SK-N-SH treated with all-trans-retinoic acid at 6 μM for 48 hours (cell line): ENCODE results near the gene TTC7B.

Source experiments
- ARNTL ChIP-seq: fragments of 450-650 bp; formaldehyde crosslinking; IDR thresholded peaks from 2 replicates; pipeline ENCODE4 v1.5.0; 2020; ENCODE audit warnings: low read depth, mild to moderate bottlenecking, moderate library complexity, borderline replicate concordance
- BACH2 ChIP-seq: fragments of 250-450 bp; sonication (Bioruptor Pico); IDR thresholded peaks from 2 replicates; pipeline ENCODE4 v1.9.0; 2021; ENCODE audit warnings: mild to moderate bottlenecking, borderline replicate concordance
- CSDC2 ChIP-seq: fragments of 250-450 bp; sonication (Bioruptor Pico); IDR thresholded peaks from 2 replicates; pipeline ENCODE4 v1.5.0; 2020; ENCODE audit warnings: mild to moderate bottlenecking, moderate library complexity
- CSRNP3 ChIP-seq: fragments of 250-450 bp; sonication (Bioruptor Pico); IDR thresholded peaks from 2 replicates; pipeline ENCODE4 v1.5.1; 2021; ENCODE audit warnings: mild to moderate bottlenecking, moderate library complexity
- ISL1 ChIP-seq: fragments of 250-450 bp; sonication (Bioruptor Pico); IDR thresholded peaks from 2 replicates; pipeline ENCODE4 v2.1.2; 2022; ENCODE audit warnings: mild to moderate bottlenecking, moderate library complexity
- PATZ1 ChIP-seq: fragments of 250-450 bp; sonication (Bioruptor Pico); IDR thresholded peaks from 2 replicates; pipeline ENCODE4 v1.8.0; 2020; ENCODE audit warnings: mild to moderate bottlenecking, moderate library complexity, borderline replicate concordance
- RARB ChIP-seq: fragments of 250-450 bp; sonication (Bioruptor Pico); IDR thresholded peaks from 2 replicates; pipeline ENCODE4 v1.8.0; 2021; ENCODE audit warnings: mild to moderate bottlenecking, moderate library complexity
- ZNF70 ChIP-seq: fragments of 450-650 bp; formaldehyde crosslinking; IDR thresholded peaks from 2 replicates; pipeline ENCODE4 v1.5.0; 2020; ENCODE audit warnings: mild to moderate bottlenecking, moderate library complexity
- ZNF8 ChIP-seq: fragments of 450-650 bp; formaldehyde crosslinking; IDR thresholded peaks from 2 replicates; pipeline ENCODE4 v1.5.0; 2020; ENCODE audit warnings: mild to moderate bottlenecking, moderate library complexity
- TF ChIP-seq, protein P1 (sequence below): fragments of 250-450 bp; sonication (Bioruptor Pico); IDR thresholded peaks from 2 replicates; pipeline ENCODE4 v1.5.0; 2020; ENCODE audit warnings: mild to moderate bottlenecking, moderate library complexity
- TF ChIP-seq, protein P2 (sequence below): fragments of 250-450 bp; sonication (Bioruptor Pico); IDR thresholded peaks from 2 replicates; pipeline ENCODE4 v1.5.1; 2020; ENCODE audit warnings: low read depth, mild to moderate bottlenecking, moderate library complexity

DNA sequence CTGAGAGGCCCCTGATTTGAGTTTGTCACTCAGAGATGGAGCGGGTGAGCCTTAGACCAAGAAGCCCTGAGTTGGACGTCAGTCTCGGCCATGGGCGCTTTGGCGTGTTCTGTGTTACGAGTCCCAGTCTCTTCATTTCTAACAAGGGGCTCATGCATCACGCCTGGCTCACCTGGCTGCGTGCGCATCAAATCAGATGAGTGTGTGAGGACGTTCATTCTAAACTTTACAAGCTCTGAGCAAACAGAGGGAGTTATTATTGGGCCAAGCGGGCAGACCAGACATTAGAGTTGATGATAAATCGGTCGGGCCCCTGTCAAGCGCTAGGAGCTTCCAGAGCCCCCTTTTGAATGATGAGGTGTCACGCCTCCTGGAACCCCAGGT is 302.2 kb downstream of the TTC7B start:
- no peak for TF ChIP-seq ARNTL (CRISPR knock-in tag)
- TF ChIP-seq, protein P1, sequence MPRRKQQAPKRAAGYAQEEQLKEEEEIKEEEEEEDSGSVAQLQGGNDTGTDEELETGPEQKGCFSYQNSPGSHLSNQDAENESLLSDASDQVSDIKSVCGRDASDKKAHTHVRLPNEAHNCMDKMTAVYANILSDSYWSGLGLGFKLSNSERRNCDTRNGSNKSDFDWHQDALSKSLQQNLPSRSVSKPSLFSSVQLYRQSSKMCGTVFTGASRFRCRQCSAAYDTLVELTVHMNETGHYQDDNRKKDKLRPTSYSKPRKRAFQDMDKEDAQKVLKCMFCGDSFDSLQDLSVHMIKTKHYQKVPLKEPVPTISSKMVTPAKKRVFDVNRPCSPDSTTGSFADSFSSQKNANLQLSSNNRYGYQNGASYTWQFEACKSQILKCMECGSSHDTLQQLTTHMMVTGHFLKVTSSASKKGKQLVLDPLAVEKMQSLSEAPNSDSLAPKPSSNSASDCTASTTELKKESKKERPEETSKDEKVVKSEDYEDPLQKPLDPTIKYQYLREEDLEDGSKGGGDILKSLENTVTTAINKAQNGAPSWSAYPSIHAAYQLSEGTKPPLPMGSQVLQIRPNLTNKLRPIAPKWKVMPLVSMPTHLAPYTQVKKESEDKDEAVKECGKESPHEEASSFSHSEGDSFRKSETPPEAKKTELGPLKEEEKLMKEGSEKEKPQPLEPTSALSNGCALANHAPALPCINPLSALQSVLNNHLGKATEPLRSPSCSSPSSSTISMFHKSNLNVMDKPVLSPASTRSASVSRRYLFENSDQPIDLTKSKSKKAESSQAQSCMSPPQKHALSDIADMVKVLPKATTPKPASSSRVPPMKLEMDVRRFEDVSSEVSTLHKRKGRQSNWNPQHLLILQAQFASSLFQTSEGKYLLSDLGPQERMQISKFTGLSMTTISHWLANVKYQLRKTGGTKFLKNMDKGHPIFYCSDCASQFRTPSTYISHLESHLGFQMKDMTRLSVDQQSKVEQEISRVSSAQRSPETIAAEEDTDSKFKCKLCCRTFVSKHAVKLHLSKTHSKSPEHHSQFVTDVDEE (CRISPR knock-in tag), result no peak
- no peak for TF ChIP-seq RARB (CRISPR knock-in tag)
- TF ChIP-seq CSDC2 (CRISPR knock-in tag), result no peak
- TF ChIP-seq BACH2 (CRISPR knock-in tag), result no peak
- TF ChIP-seq, protein P2, sequence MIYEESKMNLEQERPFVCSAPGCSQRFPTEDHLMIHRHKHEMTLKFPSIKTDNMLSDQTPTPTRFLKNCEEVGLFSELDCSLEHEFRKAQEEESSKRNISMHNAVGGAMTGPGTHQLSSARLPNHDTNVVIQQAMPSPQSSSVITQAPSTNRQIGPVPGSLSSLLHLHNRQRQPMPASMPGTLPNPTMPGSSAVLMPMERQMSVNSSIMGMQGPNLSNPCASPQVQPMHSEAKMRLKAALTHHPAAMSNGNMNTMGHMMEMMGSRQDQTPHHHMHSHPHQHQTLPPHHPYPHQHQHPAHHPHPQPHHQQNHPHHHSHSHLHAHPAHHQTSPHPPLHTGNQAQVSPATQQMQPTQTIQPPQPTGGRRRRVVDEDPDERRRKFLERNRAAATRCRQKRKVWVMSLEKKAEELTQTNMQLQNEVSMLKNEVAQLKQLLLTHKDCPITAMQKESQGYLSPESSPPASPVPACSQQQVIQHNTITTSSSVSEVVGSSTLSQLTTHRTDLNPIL (CRISPR knock-in tag), result no peak
- TF ChIP-seq CSRNP3, result no peak
- TF ChIP-seq ISL1 (CRISPR knock-in tag), result no peak
- no peak for TF ChIP-seq PATZ1 (CRISPR knock-in tag)
- no peak for TF ChIP-seq ZNF70 (CRISPR knock-in tag)
- no peak for TF ChIP-seq ZNF8 (CRISPR knock-in tag)
